HEK293 (cell line): Measurements from ENCODE around the gene RGS19.

Experiments
- ZNF266 ChIP-seq: fragments of 450-650 bp; formaldehyde crosslinking; IDR thresholded peaks from 2 replicates; pipeline ENCODE4 v1.5.1; 2016; ENCODE audit warnings: missing biosample characterization, missing genetic modification characterization, low read depth
- ZNF549 ChIP-seq: fragments of 450-650 bp; IDR thresholded peaks from 2 replicates; pipeline ENCODE4 v1.5.1; 2018; ENCODE audit warnings: missing biosample characterization, missing genetic modification characterization, mild to moderate bottlenecking, inconsistent platforms, moderate library complexity

DNA sequence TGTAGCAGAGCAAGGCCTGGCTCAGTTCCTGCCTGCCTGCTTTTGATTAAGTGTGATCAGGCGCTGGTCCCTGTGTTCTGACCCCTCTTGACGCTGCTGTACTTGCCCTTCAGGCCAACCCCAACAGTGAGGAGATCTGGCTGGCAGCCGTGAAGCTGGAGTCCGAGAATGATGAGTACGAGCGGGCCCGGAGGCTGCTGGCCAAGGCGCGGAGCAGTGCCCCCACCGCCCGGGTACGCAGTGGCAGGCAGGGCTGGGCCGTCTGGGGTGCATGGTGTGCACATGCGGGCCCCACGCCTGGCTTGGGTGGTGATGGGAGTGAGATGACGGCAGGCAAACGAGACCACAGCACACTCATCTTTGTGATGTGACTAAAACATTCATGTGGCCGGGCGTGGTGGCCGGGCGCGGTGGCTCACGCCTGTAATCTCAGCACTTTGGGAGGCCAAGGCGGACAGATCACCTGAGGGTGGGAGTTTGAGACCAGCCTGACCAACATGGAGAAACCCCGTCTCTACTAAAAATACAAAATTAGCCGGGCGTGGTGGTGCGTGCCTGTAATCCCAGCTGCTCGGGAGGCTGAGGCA lies 53.4 kb downstream of the RGS19 start:
- TF ChIP-seq ZNF266 (tag by site-specific recombination) (no peak), ZNF549 (tag by site-specific recombination) (no peak)
